ENCODE measurements around the gene AURKA.

Gene AURKA

DNA sequence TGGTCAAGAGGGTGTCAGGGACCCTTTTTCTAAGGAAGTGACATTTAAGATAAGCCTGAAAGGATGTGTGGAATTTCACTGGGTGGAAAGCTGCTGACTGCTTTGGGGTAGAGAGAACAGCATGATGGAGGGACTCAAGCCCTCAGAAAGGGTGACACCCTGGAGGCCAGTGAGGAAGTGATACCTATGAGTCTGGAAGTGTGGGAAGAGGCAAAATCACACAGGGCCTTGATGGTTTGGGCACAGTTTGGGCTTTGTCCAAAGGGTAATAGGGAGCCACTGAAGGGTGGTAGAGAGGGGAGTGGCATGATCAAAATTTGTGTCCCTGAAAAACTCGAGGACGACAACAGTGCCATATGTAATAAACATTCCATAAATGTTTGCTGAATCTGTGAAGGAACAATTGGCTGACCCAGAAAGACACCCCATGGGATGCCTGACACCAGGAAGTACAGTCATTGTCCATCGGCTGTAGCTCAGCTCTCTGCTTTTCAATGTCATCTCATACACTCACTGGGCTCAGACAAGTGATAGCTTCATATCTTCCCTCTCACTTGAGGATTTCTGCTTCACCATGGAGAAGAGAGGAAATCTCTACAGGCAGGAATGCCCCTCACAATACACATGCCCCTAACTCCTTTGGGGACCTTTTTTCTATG is 41.3 kb upstream of the AURKA start:
- Histone ChIP-seq H3K27me3 (replicated peaks in 2 of 5; ENCODE audit: control insufficient read depth in 4 of 5, insufficient read depth in 5 of 5, low read length in 4 of 5) (no peaks in the 10 kb centered on the region), H3K9me3 (ENCODE audit: control extremely low read depth in 1 of 5, control insufficient read depth in 4 of 5, insufficient read depth in 2 of 5, low read depth in 1 of 5, low read length in 4 of 5) (no peaks in the 10 kb centered on the region), H3K36me3 (ENCODE audit: control insufficient read depth in 4 of 4, insufficient read depth in 4 of 4, low read length in 3 of 4) (peaks cover 0 to 26% (median 0%) of the 10 kb centered on the region in 4 experiments), H3K4me1 (ENCODE audit: control extremely low read depth in 1 of 4, control insufficient read depth in 4 of 4, insufficient read depth in 4 of 4, low read length in 3 of 4) (peaks cover 5 to 27% (median 12%) of the 10 kb centered on the region in 4 experiments), H3K27ac (ENCODE audit: insufficient read depth in 1 of 2, low read depth in 1 of 2, low read length in 2 of 2, poor library complexity in 1 of 2, severe bottlenecking in 2 of 2) (no peak overlapping the region), H3K4me3 (ENCODE audit: control insufficient read depth in 1 of 7, extremely low read depth in 1 of 7, insufficient read depth in 4 of 7, low read depth in 2 of 7, low read length in 6 of 7) (no peak overlapping the region)
- POLR2A ChIA-PET: no interaction called here
- no peak for DNase-seq
- CTCF ChIA-PET: interaction anchor here (0.9 to 1.5 kb wide), 5 partner anchors 9 to 23 kb away, joined by 3 to 5 read pairs (median 4); partner anchors contain the start of gene CASS4
- no CpG with 5 or more reads among the region's 3 CpGs for WGBS (ENCODE audit: insufficient coverage)

DNA sequence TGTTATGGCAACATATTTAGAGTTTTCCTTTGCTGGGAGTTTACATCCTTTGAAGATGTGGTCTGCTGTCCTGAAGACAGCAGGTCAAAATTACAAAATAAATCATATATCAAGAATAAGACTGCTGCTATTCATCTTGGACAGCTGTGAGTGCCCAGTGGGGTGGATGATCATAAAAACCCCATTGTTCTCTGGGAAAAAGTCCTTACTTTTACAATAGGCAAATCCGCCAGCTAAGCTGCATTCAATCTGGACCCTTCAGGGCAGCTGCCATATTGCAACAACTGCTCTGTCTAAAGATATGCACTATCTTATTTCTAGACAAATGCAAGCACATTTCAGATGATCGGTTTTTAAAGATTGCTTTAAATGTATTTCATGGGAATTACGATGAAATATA is 39.5 kb upstream of the AURKA start:
- Histone ChIP-seq H3K36me3 (ENCODE audit: control insufficient read depth in 4 of 4, insufficient read depth in 4 of 4, low read length in 3 of 4) (peaks cover 0 to 14% (median 0%) of the 10 kb centered on the region in 4 experiments), H3K27ac (ENCODE audit: insufficient read depth in 1 of 2, low read depth in 1 of 2, low read length in 2 of 2, poor library complexity in 1 of 2, severe bottlenecking in 2 of 2) (no peak overlapping the region), H3K27me3 (replicated peaks in 2 of 5; ENCODE audit: control insufficient read depth in 4 of 5, insufficient read depth in 5 of 5, low read length in 4 of 5) (no peaks in the 10 kb centered on the region), H3K4me1 (ENCODE audit: control extremely low read depth in 1 of 4, control insufficient read depth in 4 of 4, insufficient read depth in 4 of 4, low read length in 3 of 4) (peaks cover 5 to 42% (median 12%) of the 10 kb centered on the region in 4 experiments), H3K4me3 (ENCODE audit: control insufficient read depth in 1 of 7, extremely low read depth in 1 of 7, insufficient read depth in 4 of 7, low read depth in 2 of 7, low read length in 6 of 7) (no peak overlapping the region), H3K9me3 (ENCODE audit: control extremely low read depth in 1 of 5, control insufficient read depth in 4 of 5, insufficient read depth in 2 of 5, low read depth in 1 of 5, low read length in 4 of 5) (no peaks in the 10 kb centered on the region)
- DNase-seq: no peak
- 100% methylated on average over 1 of the region's 3 CpGs for WGBS (ENCODE audit: insufficient coverage)
- POLR2A ChIA-PET: no interaction called here
- CTCF ChIA-PET: interaction anchor here (1.5 kb wide), 1 partner anchor 25 kb away, joined by 5 read pairs; no protein-coding TSS in a partner anchor

DNA sequence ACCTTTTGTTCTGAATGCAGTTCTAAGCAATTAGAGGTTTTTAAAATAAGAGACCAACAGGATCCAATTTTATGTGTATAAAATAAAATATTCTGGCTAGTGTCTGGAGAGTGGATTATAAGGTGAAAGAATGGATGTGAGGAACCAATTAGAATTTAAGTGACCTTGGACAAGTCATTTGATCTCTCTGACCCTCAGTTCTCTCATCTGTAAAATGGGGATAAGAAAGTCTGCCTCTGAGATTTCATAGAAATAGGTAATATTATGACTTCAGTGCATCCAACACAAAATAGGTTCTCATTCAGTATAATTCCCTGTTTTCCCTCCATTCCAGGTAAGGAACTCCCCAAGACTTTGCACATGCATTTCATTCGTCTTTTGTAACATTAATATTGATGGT is 38.9 kb upstream of the AURKA start:
- Histone ChIP-seq H3K9me3 (ENCODE audit: control extremely low read depth in 1 of 5, control insufficient read depth in 4 of 5, insufficient read depth in 2 of 5, low read depth in 1 of 5, low read length in 4 of 5) (no peaks in the 10 kb centered on the region), H3K27ac (ENCODE audit: insufficient read depth in 1 of 2, low read depth in 1 of 2, low read length in 2 of 2, poor library complexity in 1 of 2, severe bottlenecking in 2 of 2) (no peak overlapping the region), H3K4me1 (ENCODE audit: control extremely low read depth in 1 of 4, control insufficient read depth in 4 of 4, insufficient read depth in 4 of 4, low read length in 3 of 4) (peaks cover 5 to 47% (median 12%) of the 10 kb centered on the region in 4 experiments), H3K4me3 (ENCODE audit: control insufficient read depth in 1 of 7, extremely low read depth in 1 of 7, insufficient read depth in 4 of 7, low read depth in 2 of 7, low read length in 6 of 7) (no peak overlapping the region), H3K27me3 (replicated peaks in 2 of 5; ENCODE audit: control insufficient read depth in 4 of 5, insufficient read depth in 5 of 5, low read length in 4 of 5) (no peaks in the 10 kb centered on the region), H3K36me3 (ENCODE audit: control insufficient read depth in 4 of 4, insufficient read depth in 4 of 4, low read length in 3 of 4) (peaks cover 0 to 14% (median 0%) of the 10 kb centered on the region in 4 experiments)
- ChIA-PET CTCF (interaction anchor here (1.0 kb wide), 1 partner anchor 34 kb away, joined by 3 read pairs; no protein-coding TSS in a partner anchor), POLR2A (no interaction called here)
- WGBS (ENCODE audit: insufficient coverage): 89% methylated on average over 1 of the region's 1 CpG
- DNase-seq: no peak

DNA sequence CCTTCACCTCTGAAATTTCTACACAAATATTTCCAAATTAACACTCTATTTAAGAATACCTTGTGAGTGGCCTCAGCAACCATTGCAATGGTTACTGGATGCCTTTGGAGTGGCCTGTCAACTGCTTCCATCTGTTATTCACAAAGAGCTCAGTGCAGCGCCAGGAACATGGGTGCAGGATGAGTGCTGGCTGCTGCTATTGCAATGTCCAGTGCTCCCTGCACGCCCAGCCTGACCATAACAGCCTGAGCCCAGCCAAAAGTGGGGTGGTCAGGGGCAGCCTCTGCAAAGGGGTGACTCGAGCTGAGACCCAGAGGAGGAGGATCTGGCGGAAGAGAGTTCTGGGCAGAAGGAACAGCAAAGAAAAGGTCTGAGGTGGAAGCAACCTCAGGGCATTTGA is 38.4 kb upstream of the AURKA start:
- Histone ChIP-seq H3K27ac (ENCODE audit: insufficient read depth in 1 of 2, low read depth in 1 of 2, low read length in 2 of 2, poor library complexity in 1 of 2, severe bottlenecking in 2 of 2) (no peak overlapping the region), H3K9me3 (ENCODE audit: control extremely low read depth in 1 of 5, control insufficient read depth in 4 of 5, insufficient read depth in 2 of 5, low read depth in 1 of 5, low read length in 4 of 5) (no peaks in the 10 kb centered on the region), H3K36me3 (ENCODE audit: control insufficient read depth in 4 of 4, insufficient read depth in 4 of 4, low read length in 3 of 4) (peaks cover 0 to 14% (median 0%) of the 10 kb centered on the region in 4 experiments), H3K27me3 (replicated peaks in 2 of 5; ENCODE audit: control insufficient read depth in 4 of 5, insufficient read depth in 5 of 5, low read length in 4 of 5) (no peaks in the 10 kb centered on the region), H3K4me3 (ENCODE audit: control insufficient read depth in 1 of 7, extremely low read depth in 1 of 7, insufficient read depth in 4 of 7, low read depth in 2 of 7, low read length in 6 of 7) (no peak overlapping the region), H3K4me1 (ENCODE audit: control extremely low read depth in 1 of 4, control insufficient read depth in 4 of 4, insufficient read depth in 4 of 4, low read length in 3 of 4) (peaks cover 5 to 47% (median 12%) of the 10 kb centered on the region in 4 experiments)
- DNase-seq: no peak
- 94% methylated on average over 4 of the region's 4 CpGs for WGBS (ENCODE audit: insufficient coverage)
- ChIA-PET POLR2A (interaction anchor here (0.8 kb wide), 1 partner anchor 12 kb away, joined by 3 read pairs; no protein-coding TSS in a partner anchor), CTCF (interaction anchor here (1.0 kb wide), 1 partner anchor 33 kb away, joined by 3 read pairs; no protein-coding TSS in a partner anchor)

DNA sequence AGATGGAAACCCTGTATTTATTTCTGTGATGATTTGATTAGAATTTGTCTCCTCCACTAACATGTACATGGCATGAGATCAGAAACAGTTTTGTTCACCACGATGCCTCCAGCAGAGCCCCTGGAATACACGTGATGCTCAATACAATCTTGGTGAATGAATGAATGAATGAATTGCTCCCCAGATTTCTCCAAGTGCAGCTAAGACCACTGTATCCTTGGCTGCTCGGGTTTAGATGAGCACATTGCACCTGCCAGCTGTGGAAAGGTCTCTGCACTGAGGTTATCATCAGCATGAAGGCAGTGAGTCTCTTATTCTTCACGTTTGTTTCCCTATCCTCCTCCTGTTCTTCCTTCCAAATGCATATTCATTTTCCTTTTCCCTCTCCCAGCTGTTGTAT is 37.9 kb upstream of the AURKA start:
- no peak for DNase-seq
- no peaks in the 10 kb centered on the region for H3K27me3 ChIP-seq (replicated peaks in 2 of 5; ENCODE audit: control insufficient read depth in 4 of 5, insufficient read depth in 5 of 5, low read length in 4 of 5)
- H3K36me3 ChIP-seq (ENCODE audit: control insufficient read depth in 4 of 4, insufficient read depth in 4 of 4, low read length in 3 of 4): peaks cover 0 to 17% (median 0%) of the 10 kb centered on the region in 4 experiments
- H3K9me3 ChIP-seq (ENCODE audit: control extremely low read depth in 1 of 5, control insufficient read depth in 4 of 5, insufficient read depth in 2 of 5, low read depth in 1 of 5, low read length in 4 of 5): no peaks in the 10 kb centered on the region
- ChIA-PET POLR2A (interaction anchor here (0.8 kb wide), 1 partner anchor 12 kb away, joined by 3 read pairs; no protein-coding TSS in a partner anchor), CTCF (interaction anchor here (1.0 to 1.4 kb wide), 3 partner anchors 11 to 33 kb away, joined by 3 to 6 read pairs (median 3); no protein-coding TSS in a partner anchor)
- H3K4me1 ChIP-seq (ENCODE audit: control extremely low read depth in 1 of 4, control insufficient read depth in 4 of 4, insufficient read depth in 4 of 4, low read length in 3 of 4): peaks cover 5 to 50% (median 12%) of the 10 kb centered on the region in 4 experiments
- WGBS (ENCODE audit: insufficient coverage): 3% methylated on average over 3 of the region's 4 CpGs
- no peak overlapping the region for H3K27ac ChIP-seq (ENCODE audit: insufficient read depth in 1 of 2, low read depth in 1 of 2, low read length in 2 of 2, poor library complexity in 1 of 2, severe bottlenecking in 2 of 2)
- H3K4me3 ChIP-seq (ENCODE audit: control insufficient read depth in 1 of 7, extremely low read depth in 1 of 7, insufficient read depth in 4 of 7, low read depth in 2 of 7, low read length in 6 of 7): peak overlapping the region in 2 of 7 experiments; percentile 19 to 22

DNA sequence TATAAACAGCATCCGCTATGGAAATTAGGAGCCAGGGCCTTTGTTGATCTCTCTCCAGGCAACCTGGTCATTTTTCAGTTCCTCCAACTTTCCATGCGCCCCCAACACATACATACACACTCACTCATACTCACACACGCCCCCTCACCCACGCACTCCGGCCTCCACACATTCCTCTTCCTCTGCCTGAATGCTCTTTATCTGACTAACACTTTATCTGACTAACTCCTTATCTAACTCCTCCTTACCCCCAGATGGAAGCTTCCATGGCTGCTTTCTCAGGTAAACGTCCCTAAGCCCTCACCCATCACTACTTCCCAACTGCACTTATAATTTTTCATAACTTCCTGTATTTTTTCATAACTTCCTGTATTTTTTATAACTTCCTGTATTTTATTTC is 37.5 kb upstream of the AURKA start:
- peaks cover 5 to 54% (median 12%) of the 10 kb centered on the region in 4 experiments for H3K4me1 ChIP-seq (ENCODE audit: control extremely low read depth in 1 of 4, control insufficient read depth in 4 of 4, insufficient read depth in 4 of 4, low read length in 3 of 4)
- H3K36me3 ChIP-seq (ENCODE audit: control insufficient read depth in 4 of 4, insufficient read depth in 4 of 4, low read length in 3 of 4): peaks cover 0 to 19% (median 0%) of the 10 kb centered on the region in 4 experiments
- peak in 2 of 3 donors; percentile 54 to 68 for DNase-seq
- ChIA-PET CTCF (interaction anchor here (1.1 to 1.4 kb wide), 2 partner anchors 11 to 20 kb away, joined by 3 to 6 read pairs; no protein-coding TSS in a partner anchor), POLR2A (interaction anchor here (0.8 kb wide), 1 partner anchor 11 kb away, joined by 3 read pairs; no protein-coding TSS in a partner anchor)
- H3K27me3 ChIP-seq (replicated peaks in 2 of 5; ENCODE audit: control insufficient read depth in 4 of 5, insufficient read depth in 5 of 5, low read length in 4 of 5): no peaks in the 10 kb centered on the region
- H3K27ac ChIP-seq (ENCODE audit: insufficient read depth in 1 of 2, low read depth in 1 of 2, low read length in 2 of 2, poor library complexity in 1 of 2, severe bottlenecking in 2 of 2): no peak overlapping the region
- no peaks in the 10 kb centered on the region for H3K9me3 ChIP-seq (ENCODE audit: control extremely low read depth in 1 of 5, control insufficient read depth in 4 of 5, insufficient read depth in 2 of 5, low read depth in 1 of 5, low read length in 4 of 5)
- WGBS (ENCODE audit: insufficient coverage): 41% methylated on average over 6 of the region's 6 CpGs
- H3K4me3 ChIP-seq (ENCODE audit: control insufficient read depth in 1 of 7, extremely low read depth in 1 of 7, insufficient read depth in 4 of 7, low read depth in 2 of 7, low read length in 6 of 7): peak overlapping the region in 3 of 7 experiments; percentile 4 to 22 (median 8)

DNA sequence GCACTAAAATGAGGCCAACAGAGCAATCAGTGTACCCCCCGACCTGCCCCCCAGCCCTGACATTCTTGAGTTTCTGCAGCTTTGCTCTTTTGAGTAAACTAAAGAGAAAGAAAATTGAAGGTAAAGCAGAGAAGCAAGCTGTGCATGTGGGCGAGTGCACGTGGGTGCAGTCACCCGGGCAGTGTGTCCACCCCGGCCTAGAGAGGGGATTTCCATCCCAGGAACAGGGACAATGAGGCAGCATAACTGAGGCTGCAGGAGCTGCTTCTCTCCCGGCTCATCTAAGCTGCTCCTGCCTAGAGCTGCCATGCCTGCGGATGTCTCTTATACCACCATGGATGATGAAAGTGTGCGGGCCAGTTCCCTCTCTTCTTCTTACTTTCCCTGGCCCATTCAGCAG is 36.9 kb upstream of the AURKA start:
- DNase-seq: no peak

More for the DNA sequence above, 36.9 kb upstream of the AURKA start:
- H3K36me3 ChIP-seq (ENCODE audit: control insufficient read depth in 4 of 4, insufficient read depth in 4 of 4, low read length in 3 of 4): peaks cover 0 to 19% (median 0%) of the 10 kb centered on the region in 4 experiments
- H3K27ac ChIP-seq (ENCODE audit: insufficient read depth in 1 of 2, low read depth in 1 of 2, low read length in 2 of 2, poor library complexity in 1 of 2, severe bottlenecking in 2 of 2): no peak overlapping the region
- WGBS (ENCODE audit: insufficient coverage): 96% methylated on average over 5 of the region's 8 CpGs
- ChIA-PET CTCF (interaction anchor here (0.9 to 1.4 kb wide), 5 partner anchors 10 to 87 kb away, joined by 3 to 6 read pairs (median 3); partner anchors contain the start of gene CASS4), POLR2A (no interaction called here)
- H3K4me1 ChIP-seq (ENCODE audit: control extremely low read depth in 1 of 4, control insufficient read depth in 4 of 4, insufficient read depth in 4 of 4, low read length in 3 of 4): peaks cover 5 to 55% (median 12%) of the 10 kb centered on the region in 4 experiments
- H3K9me3 ChIP-seq (ENCODE audit: control extremely low read depth in 1 of 5, control insufficient read depth in 4 of 5, insufficient read depth in 2 of 5, low read depth in 1 of 5, low read length in 4 of 5): no peaks in the 10 kb centered on the region
- H3K27me3 ChIP-seq (replicated peaks in 2 of 5; ENCODE audit: control insufficient read depth in 4 of 5, insufficient read depth in 5 of 5, low read length in 4 of 5): no peaks in the 10 kb centered on the region
- H3K4me3 ChIP-seq (ENCODE audit: control insufficient read depth in 1 of 7, extremely low read depth in 1 of 7, insufficient read depth in 4 of 7, low read depth in 2 of 7, low read length in 6 of 7): no peak overlapping the region

Measured in common myeloid progenitor, CD34-positive (primary cell).